ENCODE results near the gene ANXA4.

DNA sequence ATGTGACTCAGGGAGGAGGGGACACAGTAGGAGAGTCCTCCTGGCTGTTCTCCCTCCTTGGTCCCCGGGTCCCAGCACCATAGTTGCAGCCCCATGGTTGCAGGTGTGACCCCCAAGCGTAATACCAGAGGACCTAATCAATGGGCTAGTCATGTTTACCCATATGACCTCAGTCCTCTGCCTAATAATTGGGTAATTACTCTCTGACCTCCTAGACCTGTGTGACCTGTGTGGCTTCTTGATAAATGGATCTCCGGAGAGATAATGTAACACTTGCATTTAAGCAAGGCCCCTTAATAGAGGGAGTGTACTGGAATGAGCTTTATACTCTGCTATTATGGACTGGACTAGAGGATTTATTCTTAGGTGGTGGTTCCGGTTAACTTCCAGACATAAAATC is 55.3 kb downstream of the ANXA4 start:
- TF ChIP-seq, protein P1, sequence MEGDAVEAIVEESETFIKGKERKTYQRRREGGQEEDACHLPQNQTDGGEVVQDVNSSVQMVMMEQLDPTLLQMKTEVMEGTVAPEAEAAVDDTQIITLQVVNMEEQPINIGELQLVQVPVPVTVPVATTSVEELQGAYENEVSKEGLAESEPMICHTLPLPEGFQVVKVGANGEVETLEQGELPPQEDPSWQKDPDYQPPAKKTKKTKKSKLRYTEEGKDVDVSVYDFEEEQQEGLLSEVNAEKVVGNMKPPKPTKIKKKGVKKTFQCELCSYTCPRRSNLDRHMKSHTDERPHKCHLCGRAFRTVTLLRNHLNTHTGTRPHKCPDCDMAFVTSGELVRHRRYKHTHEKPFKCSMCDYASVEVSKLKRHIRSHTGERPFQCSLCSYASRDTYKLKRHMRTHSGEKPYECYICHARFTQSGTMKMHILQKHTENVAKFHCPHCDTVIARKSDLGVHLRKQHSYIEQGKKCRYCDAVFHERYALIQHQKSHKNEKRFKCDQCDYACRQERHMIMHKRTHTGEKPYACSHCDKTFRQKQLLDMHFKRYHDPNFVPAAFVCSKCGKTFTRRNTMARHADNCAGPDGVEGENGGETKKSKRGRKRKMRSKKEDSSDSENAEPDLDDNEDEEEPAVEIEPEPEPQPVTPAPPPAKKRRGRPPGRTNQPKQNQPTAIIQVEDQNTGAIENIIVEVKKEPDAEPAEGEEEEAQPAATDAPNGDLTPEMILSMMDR (IDR thresholded peaks at IDR 0.05; ENCODE audit: insufficient read depth, low read length): no peak
- no peak for TF ChIP-seq POLR2AphosphoS5 (IDR thresholded peaks at IDR 0.05; ENCODE audit: low read depth)
- no peak for TF ChIP-seq GABPA (IDR thresholded peaks at IDR 0.05; ENCODE audit: low read depth)
- TF ChIP-seq, protein P2, sequence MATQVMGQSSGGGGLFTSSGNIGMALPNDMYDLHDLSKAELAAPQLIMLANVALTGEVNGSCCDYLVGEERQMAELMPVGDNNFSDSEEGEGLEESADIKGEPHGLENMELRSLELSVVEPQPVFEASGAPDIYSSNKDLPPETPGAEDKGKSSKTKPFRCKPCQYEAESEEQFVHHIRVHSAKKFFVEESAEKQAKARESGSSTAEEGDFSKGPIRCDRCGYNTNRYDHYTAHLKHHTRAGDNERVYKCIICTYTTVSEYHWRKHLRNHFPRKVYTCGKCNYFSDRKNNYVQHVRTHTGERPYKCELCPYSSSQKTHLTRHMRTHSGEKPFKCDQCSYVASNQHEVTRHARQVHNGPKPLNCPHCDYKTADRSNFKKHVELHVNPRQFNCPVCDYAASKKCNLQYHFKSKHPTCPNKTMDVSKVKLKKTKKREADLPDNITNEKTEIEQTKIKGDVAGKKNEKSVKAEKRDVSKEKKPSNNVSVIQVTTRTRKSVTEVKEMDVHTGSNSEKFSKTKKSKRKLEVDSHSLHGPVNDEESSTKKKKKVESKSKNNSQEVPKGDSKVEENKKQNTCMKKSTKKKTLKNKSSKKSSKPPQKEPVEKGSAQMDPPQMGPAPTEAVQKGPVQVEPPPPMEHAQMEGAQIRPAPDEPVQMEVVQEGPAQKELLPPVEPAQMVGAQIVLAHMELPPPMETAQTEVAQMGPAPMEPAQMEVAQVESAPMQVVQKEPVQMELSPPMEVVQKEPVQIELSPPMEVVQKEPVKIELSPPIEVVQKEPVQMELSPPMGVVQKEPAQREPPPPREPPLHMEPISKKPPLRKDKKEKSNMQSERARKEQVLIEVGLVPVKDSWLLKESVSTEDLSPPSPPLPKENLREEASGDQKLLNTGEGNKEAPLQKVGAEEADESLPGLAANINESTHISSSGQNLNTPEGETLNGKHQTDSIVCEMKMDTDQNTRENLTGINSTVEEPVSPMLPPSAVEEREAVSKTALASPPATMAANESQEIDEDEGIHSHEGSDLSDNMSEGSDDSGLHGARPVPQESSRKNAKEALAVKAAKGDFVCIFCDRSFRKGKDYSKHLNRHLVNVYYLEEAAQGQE (IDR thresholded peaks at IDR 0.05; ENCODE audit: insufficient replicate concordance, low read depth): no peak
- no peak for TF ChIP-seq SPI1 (IDR thresholded peaks at IDR 0.05; ENCODE audit: borderline replicate concordance, low read depth)
